NCI-H128 (cell line): ENCODE results near the gene LSM7.

Experiments used
- DNase-seq: peaks from one replicate; lab custom pipeline; 2025; ENCODE audit not compliant: unreplicated experiment; lab: John Stamatoyannopoulos, UW

Gene LSM7

DNA sequence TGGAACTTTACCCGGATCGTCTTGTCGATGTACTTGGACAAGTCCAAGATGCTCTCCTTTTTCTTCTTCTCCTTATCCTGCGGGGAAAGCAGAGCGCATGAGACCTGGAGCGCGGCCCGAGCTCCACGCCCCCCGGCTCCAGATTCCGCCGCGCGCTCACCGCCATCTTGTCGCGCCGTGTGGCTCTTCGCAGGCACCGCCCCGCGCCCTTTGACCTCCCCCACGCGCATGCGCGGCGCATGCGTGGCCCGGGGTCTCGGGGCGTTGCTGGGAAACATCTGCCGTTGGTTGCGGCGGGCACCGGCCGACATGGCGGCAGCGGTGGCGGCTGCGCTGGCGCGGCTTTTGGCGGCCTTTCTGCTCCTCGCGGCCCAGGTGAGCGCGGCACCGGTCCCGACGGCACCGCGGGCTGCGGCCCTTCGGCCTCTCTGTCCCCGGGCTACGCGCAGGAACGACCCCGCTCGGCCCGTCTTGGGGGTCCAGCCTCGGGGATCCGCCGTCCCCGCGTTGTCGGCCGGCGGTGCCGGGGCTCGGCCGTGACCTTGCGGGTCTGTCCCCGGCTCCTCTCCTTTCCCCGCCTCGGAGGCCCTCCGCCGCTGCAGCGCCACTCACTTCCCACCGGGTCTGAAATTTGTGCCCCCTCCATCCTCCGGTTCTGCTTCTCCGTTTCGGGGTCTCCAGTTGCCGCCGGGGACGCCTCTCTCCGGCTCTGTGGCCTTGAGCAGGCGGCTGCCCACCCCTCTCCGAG, at the start of gene LSM7, which contains the start of gene SPPL2B:
TSS of gene LSM7 (minus strand) at position 186 of the 748 bp plus-strand sequence. CDS start at position 166, 20 bp downstream.
TSS of gene SPPL2B (plus strand) at position 284 of the 748 bp plus-strand sequence. CDS start at position 310, 26 bp downstream.
- DNase-seq = peak; percentile 87

DNA sequence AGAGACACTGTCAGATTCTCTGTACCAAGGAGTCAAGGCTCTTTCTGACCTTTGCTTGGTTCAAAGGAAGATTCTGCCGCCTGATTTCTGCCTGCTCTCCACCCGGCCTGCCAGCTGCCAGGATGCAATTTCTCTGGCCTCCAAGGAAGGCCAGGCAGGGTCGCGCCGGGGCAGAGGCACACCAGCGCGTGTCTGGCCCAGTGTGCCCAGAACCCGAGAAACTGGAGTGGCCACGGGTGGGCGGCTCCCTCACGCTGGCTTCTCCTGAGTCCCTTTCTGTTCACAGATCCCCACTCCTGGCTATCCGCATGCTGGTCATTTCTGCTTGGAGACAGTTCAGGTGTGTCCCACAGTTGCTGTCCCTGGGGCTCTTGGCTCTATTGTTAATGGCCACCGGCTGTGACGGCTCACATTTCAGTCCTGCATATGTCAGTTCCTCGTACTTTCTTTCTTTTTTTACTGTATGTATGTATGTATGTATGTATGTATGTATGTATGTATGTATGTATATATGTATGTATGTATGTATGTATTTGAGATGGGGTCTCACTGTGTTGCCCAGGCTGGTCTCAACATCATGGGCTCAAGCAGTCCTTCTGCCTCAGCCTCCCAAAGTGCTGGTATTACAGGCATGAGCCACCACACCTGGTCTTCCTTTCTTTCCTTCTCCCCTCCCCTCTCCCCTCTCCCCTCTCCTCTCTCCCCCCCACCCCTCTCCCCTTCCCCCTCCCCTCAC, 48.6 kb upstream of the LSM7 start:
- DNase-seq = no peak

DNA sequence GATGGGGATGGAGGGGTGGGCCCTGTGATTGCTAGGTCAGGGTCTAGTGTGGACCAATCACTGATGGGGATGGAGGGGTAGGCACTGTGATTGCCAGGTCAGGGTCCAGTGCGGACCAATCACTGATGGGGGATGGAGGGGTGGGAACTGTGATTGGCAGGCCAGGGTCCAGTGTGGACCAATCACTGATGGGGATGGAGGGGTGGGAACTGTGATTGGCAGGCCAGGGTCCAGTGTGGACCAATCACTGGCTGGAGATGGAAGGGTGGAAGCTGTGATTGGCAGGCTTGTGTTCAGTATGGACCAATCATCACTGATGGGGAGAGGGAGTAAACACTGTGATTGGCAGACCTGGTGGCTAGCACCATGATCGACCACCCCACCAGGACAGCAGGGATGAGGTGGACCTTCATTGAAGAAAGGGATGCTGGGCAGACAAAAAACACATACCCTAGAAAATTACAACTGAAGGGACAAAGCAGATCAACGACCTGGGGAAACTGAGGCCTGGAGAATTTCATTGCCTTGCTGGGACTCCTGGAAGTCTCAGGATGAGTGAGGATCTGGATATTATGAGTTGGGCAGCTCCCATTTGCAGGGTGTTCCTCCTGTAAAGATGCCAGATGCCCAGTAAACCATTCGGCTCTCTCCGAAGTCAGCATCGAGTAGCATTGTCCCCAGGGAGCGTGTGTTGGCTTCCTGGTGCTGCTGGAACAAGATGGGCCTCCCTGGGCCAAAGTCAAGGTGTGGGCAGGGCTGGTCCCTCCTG, 47.2 kb upstream of the LSM7 start:
- no peak for DNase-seq

DNA sequence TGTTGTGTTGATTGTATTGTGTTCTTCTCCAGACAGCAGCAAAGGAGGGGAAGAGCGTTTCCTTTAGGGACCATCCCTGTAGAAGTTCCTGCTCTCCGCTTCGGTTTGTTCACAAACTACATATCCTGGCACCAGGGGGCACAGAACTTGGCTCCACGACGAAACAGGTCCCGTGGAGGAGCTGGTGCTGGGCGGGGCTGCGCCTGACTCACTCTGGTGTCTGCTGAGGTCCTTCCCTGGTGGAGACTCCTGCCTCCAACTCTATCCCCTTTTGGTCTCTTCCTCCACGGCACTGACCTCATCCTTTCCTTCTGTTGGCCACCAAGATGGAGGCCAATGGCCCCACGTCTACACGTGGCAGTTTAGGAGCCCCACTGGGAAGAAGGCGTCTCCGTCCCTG, 46.4 kb upstream of the LSM7 start:
- DNase-seq = no peak

DNA sequence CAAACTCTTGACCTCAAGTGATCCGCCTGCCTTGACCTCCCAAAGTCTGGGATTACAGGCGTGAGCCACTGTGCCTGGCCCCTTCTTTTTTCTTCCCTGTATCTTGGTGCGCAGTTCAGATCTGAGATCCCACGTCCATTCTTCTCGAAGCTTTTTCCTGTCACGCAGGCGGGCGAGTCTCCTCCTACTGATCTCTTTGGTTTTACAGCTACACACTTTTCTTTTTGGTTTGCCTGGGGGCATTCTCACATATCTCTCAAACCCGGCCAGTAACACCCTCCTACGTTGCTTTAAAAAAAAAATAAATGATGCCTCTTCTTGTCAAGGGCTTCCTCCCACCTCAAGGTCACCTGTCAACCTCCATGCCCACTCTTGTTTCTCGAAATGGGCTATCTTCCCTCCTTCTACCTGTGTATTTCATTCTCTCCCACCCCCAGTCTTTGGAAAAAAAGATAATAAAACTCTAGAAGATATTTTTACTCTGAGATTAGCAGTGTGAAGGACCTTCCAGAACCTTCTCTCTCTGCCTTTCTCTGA, 43.8 kb upstream of the LSM7 start:
- no peak for DNase-seq

DNA sequence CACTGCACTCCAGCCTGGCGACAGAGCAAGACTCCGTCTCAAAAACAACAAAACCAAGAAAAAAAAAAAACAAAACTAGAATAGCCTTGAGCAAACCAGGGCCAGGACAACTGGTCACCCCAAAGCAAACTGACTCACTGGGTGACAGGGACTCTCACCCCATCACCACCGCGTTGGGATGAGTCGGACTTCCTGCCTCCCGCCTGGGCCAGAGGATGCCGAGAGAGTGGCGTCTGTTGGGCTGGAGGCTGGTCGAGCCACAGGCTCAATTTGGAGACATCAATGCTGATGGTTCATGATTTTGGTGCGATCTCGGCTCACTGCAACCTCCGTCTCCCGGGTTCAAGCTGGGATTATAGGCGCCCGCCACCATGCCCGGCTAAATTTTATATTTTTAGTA, 43.3 kb upstream of the LSM7 start:
- DNase-seq = no peak

DNA sequence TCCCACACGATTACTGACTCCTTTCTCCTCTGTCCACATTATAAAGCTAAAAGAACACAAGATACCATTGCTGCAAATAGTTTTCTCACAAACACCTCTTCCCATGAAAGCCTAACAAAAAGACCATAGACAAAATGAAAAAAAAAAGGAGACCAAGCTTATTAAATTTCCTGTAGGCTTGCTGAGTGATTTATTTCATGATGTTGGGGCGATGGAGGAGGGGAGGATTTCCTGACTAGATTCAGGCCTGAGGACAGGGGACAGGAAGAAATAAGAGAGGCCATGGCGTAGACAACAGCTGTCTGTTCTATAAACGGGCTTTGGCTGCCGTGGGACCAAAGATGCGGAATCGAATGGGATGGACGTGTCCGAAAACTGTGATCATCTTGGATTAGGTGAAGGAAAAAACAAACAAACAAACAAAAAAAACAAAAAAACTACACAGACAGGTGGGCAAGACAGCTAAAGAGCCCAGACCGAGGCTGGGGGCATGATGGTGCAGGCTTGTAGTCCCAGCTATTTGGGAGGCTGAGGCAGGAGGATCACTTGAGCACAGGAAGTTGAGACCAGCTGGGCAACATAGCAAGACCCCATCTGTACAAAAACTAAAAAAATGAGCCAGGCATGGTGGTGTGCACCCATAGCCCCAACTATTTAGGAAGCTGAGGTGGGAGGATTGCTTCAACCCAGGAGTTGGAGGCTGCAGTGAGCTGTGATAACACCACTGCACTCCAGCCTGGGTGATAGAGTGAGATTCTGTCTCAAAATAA, 37.0 kb upstream of the LSM7 start:
- no peak for DNase-seq

DNA sequence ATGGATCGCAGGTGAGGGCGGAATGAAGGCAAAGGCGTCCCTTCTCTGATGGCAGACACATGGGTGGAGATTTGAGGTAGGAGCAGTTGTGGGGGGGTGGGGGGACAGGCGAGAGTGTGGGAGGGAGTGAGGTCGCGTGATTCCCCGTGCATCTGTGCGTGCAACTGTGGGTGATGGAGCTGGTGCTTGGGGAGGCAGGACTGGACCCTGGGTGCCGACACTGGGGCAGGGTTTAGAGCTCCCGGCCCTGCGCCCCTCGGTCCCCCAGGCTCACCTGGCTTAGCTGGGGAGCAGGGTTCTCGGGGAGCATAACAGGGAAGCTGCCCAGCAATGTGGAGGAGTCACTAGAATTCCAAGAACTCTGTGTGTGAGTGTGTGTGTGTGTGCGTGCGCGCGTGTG, 35.0 kb upstream of the LSM7 start:
- DNase-seq = no peak

DNA sequence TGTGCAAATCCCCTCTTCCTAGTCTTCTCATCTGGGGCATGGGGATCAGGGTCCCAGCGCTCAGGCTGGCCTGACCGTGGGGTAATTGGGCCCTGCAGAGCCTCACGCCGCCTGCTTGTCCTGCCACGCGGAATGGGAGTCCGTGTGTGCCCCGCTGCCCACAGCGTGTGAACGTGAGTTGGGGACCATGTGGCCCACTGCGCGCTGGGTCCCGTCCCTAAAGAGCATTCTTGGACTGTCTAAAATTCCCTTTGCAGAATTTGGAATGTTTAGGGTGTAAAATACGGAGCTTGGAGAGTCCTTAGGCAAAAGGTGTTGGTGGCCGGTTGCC, 34.5 kb upstream of the LSM7 start:
- no peak for DNase-seq

DNA sequence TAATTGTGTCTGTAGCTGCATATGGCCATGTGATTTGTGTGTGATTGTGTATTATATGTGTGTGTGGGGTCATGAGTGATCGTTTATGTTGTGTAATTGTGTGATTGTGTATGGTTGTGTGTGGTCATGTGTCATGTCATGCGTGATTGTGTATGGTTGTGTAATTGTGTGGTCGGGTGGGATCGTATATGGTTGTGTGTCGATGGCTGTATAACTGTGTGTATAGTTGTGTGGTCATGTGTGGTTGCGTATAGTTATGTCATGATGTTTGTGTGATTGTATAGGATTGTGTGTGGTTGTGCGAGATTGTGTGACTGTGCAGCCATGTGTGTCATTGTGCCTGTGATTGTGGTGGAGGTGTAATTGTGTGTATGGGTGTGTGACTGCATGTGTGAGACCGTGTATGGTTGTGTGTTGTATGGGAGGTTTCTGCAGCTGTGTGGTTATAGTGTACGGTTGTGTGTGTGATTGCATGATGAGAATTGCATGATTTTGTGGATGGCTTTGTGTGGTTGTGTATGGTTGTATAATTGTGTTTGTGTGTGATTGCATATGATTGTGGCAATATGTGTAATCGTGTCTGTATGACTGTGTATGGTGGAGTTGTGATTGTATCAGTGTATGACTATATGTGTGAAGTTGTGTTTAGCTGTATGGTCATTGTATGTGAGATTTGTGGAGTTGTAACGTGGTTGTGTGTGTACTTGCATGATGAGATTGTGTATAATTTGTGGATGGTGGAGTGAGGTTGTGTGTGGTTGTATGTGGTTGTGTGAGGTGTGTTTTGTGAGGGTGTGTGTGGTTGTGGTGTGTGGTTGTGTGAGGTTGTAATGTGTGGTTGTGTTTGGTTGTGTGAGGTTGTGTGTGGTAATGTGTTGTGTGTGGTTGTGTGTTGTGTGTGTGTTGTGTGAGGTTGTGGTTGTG, 33.9 kb upstream of the LSM7 start:
- DNase-seq = no peak

DNA sequence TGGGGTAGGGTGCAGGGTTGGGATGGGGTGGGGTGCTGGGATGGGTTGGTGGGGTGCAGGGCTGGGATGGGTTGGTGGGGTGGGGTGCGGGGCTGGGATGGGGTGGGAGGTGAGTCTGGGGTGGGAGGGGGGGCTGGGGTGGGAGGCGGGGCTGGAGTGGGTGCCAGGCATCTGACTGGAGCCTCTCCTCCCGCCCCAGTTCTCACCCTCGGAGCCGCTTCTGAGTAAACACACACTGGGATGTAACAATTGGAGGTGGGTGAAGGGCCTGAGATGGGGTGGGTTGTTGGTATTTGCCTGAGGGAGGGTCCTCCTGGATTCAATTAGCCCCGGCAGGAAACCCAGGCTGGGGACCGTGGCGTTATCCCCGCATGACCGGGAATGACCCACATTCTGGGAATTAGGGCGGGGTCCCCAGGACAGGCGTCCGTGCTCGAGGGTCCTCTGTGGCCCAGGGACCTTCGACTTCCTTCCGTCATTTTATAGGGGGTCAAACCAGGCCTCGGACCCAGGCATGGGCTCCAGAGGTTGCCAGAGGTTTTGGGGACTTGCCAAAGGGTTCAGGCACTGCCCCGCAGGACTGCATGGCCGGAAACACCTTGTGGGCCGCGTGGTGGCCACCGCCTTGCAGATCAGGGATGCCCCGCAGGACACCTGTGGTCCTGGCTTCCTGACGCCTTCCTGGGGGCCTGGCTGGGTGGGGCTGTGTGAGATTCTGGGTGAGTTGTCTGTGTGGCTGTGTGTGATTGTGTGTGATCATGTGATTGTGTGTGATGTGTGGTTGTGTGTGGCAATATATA, 33.1 kb upstream of the LSM7 start:
- no peak for DNase-seq

DNA sequence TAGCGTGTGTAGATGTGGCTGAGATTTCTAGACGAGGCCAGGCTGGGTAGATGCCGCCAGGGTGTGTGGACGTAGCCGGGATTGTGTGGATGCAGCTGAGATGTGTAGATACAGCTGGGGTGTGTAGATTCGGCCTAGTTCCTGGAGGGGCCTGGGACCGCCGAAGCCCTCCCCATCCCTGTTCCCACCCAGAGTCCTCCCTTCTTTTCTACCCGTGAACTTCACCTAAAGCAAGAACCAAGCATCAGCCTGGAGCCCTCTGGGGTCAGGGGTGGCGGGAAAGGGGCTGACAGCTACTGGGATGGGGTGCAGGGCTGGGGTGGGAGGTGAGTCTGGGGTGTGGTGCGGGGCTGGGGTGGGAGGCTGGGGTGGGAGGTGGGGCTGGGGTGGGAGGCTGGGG, 32.4 kb upstream of the LSM7 start:
- DNase-seq = no peak

DNA sequence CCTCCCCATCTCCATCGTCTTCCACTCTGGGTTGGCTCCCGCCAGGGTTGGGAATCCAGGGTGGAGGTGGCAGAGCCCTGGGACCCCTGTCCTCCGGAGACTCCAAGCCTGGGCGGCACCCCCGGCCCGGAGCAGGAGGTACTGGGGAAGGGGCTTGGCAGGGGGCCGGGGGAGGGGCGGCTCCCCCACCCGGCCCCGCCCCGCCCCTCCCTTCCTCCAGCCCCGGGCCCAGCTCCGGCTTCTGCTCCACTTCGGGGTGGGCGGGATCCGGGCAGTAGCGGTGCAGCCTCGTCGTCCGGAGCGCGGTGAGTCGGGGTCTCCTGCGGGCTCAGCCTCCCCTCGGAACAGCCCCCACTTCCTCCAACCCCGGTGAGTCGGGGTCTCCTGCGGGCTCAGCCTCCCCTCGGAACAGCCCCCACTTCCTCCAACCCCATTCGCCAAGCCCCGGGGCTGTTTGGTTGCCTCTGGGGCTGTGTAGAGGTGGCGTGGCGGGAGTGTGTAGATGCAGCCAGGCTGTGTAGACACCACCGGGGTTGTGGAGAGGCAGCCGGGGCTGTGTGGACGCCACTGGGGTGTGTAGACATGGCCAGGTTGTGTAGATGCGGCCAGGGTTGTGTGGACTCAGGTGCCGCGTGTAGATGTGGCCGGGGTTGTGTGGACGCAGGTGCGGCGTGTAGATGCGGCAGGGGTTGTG, 31.8 kb upstream of the LSM7 start, which contains the start of gene TMPRSS9:
TSS of gene TMPRSS9 (plus strand) at position 274 of the 694 bp plus-strand sequence. CDS start 29,521 bp downstream, outside the sequence.
- no peak for DNase-seq

DNA sequence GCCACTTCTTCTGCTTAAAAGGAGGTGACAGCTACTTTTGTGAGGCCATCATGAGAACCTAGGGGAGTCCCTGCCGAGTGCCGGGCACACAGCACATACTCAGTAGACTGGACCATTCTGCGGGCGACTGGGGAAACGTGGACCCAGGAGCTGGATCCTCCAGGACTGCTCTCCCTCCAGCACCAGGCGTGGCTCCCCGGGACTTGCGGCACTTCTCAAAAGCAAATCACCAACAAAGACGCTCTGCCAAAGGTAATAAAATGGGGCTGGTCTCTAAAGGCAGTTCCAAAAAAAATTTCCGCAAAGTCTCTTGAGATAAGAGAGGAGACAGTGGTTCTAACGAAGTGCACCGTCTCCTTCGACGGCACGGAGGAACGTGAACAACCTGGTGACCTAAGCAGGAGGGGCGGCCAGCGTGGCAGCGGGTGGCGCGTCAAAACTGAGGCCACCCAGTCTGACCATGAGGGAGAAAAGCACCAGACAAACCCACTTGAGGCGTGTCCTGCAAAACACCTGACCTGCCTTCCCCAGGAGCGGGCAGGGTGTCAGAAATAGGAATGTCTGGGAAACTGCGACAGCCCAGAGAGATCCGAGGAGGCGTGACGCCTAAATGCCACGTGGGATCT, 30.3 kb upstream of the LSM7 start:
- DNase-seq = no peak

DNA sequence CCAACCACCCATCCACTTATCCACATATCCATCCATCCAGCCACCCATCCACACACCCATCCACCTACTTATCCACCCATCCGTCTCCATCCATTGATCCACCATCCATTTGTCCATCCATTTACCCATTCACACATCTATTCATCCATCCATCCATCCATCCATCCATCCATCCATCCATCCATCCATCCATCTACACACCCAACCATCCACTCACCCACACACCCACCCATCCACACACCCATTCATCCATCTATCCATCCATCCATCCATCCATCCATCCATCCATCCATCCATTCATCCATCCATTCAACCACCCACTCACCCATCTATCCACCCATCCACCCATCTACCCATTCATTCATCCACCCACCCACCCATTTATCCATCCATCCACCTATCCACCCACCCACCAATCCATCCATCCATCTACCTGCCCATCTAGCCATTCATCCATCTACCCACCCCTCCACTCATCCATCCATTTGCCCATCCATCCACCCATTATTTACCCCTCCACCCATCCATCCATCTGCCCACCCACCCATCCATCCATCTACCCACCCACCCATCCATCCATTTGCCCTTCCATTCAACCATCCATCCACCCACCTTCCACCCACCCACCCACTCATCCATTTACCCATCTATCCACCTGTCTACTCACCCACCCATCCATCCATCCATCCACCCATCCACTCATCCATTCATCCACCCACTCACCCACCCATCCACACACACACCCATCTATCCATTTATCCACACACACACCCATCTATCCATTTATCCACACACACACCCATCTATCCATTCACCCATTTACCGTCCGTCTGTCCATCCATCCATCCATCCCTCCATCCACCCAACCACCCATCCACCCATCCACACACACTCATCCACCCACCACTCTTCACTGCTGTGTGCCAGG, 29.2 kb upstream of the LSM7 start:
- no peak for DNase-seq

DNA sequence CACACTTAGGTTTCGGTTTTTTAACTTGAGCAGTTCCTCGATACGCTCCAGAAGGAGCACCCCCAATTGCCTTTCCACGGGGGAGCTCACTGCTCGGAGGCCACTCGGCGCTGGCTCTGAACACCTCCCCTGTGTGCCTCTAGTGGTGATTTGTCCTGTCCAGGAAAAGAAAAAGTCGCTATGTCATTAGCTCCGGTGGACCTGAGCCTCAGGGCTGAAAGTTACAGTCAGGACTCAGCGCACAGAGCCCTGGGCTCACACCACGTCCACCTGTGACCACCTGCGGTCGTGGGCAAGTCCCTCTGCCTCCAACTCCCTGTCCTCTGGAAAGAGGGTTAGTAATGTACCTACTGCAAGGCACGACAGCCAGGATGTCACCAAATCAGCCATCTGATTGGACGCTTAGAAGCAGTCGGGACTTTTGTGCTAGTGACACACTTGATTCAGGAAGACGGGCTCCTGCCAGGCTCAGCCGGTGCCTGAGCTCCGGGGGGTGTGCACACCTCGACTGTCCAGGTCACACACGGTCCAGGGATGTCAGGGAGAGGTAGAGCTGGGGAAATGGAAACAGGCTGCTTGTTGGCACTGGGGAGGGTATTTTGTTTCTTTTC, 27.8 kb upstream of the LSM7 start:
- no peak for DNase-seq
